ENCODE measurements around the gene TELO2. TPM values are rescaled to one million over a fixed set of nuclear protein-coding genes. Genes with fewer than 3 reads are reported as not detected.
A peak's percentile ranks its signal among the peaks of the same experiment; 100 is the strongest.

TELO2 gene
- total and polyA plus RNA-seq, 5 donors: 21.2 to 29.2 (median 23.3) TPM

DNA sequence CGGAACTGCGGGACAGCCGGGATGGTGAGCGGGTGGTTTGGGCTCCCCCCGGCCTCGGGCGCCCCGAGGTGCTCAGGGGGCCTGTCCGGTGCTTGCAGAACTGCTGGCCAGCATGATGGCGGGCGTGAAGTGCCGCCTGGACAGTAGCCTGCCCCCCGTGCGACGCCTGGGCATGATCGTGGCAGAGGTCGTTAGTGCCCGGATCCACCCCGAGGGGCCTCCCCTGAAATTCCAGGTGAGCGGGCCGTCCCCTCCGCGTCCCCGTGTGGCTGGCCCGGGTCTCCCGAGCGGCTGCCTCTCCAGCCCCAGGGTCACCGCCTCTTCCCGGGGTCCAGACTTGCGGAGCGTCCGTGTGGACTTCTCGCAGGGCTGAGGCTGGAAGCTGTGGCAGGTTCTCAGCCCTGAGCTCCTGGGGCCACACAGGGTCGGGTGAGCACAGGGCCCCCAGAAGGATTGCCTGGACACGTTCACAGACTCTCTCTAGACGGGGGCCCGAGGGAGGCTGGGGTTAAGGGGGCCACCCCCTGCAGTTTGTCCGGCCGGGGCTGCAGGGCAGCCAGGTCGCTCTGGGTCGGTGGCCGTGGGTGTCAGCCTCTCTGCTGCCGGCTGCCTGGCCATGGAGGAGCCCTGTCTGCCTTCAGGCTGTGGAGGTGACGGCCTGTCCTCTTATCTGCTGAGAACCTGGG lies 7.4 kb downstream of the TELO2 start:
- WGBS: 93% methylated on average over 44 of the region's 44 CpGs
- H3K4me3 ChIP-seq (ENCODE audit: low read length): no peak overlapping the region
- H3K27me3 ChIP-seq (ENCODE audit: control insufficient read depth, insufficient read depth): no peaks in the 10 kb centered on the region
- ATAC-seq: no peak
- intact Hi-C loops (cut with DNase I): no loop called here
- H3K9me3 ChIP-seq (ENCODE audit: control insufficient read depth, low read length): no peaks in the 10 kb centered on the region
- H3K27ac ChIP-seq (ENCODE audit: low read length): no peak overlapping the region
- DNase-seq: peak in 2 of 3 donors; percentile 41 to 48
- no peaks in the 10 kb centered on the region for H3K4me1 ChIP-seq (ENCODE audit: control insufficient read depth, insufficient read depth, low read length)

DNA sequence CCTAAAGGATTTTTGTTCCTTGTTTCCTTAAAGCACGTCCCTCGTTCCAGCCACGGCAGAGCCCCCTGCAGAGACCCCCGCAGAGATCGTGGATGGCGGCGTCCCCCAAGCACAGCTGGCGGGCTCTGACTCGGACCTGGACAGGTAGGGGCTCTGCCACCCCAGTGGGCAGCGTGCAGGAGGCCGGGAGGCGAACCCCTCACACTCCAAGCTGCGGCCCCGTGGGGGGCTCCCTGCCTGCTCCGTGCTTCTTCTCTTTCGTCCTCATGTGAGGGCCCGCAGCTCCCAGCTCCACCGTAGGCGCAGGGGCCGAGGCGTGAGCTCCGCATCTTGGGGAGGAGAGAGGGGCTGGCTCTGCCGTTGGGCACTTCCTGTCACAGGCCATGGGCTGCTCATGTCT lies 8.5 kb downstream of the TELO2 start:
- H3K4me3 ChIP-seq (ENCODE audit: low read length): no peak overlapping the region
- intact Hi-C loops (cut with DNase I): no loop called here
- H3K27me3 ChIP-seq (ENCODE audit: control insufficient read depth, insufficient read depth): no peaks in the 10 kb centered on the region
- ATAC-seq (no peak), DNase-seq (peak in 1 of 3 donors; percentile 53)
- WGBS: 95% methylated on average over 23 of the region's 23 CpGs
- H3K4me1 ChIP-seq (ENCODE audit: control insufficient read depth, insufficient read depth, low read length): no peaks in the 10 kb centered on the region
- no peaks in the 10 kb centered on the region for H3K9me3 ChIP-seq (ENCODE audit: control insufficient read depth, low read length)
- no peak overlapping the region for H3K27ac ChIP-seq (ENCODE audit: low read length)

DNA sequence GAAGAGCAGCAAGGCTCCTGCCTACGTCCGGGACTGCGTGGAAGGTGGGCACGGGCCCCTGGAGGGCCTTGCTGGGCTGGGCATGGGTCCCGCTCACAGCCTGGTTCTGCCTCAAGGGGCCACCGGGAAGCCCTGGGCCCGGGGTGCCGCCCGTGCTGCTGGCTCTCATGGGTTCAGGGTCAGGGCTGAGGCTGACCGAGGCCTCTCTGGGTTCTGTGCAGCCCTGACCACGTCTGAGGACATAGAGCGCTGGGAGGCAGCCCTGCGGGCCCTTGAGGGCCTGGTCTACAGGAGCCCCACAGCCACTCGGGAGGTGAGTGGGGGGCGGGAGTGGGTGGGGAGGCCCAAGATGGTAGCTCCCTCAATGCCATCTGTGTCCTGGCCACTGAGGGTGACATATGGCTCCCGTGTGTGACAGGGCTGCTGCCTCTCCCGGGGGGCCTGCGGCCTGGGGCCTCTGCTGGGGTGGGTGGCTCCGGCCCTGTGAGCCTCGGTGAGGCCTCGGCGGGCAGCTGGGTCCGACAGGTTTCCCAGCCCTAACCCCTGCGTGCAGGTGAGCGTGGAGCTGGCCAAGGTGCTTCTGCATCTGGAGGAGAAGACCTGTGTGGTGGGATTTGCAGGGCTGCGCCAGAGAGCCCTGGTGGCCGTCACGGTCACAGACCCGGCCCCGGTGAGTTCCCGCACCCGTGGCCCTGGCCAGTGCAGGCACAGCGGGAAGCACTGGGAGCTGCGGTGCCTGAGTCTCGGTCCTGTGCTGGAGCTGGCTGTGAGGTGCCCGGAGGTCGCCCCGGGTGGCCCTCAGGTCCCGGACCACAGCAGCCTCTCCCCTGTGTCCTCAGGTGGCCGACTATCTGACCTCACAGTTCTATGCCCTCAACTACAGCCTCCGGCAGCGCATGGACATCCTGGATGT lies 9.2 kb downstream of the TELO2 start:
- intact Hi-C loops (cut with DNase I): no loop called here
- no peaks in the 10 kb centered on the region for H3K4me1 ChIP-seq (ENCODE audit: control insufficient read depth, insufficient read depth, low read length)
- peak in 2 of 3 donors; percentile 42 to 49 for DNase-seq
- H3K27me3 ChIP-seq (ENCODE audit: control insufficient read depth, insufficient read depth): no peaks in the 10 kb centered on the region
- ATAC-seq: no peak
- 95% methylated on average over 42 of the region's 42 CpGs for WGBS
- no peak overlapping the region for H3K4me3 ChIP-seq (ENCODE audit: low read length)
- H3K27ac ChIP-seq (ENCODE audit: low read length): no peak overlapping the region
- H3K9me3 ChIP-seq (ENCODE audit: control insufficient read depth, low read length): no peaks in the 10 kb centered on the region

DNA sequence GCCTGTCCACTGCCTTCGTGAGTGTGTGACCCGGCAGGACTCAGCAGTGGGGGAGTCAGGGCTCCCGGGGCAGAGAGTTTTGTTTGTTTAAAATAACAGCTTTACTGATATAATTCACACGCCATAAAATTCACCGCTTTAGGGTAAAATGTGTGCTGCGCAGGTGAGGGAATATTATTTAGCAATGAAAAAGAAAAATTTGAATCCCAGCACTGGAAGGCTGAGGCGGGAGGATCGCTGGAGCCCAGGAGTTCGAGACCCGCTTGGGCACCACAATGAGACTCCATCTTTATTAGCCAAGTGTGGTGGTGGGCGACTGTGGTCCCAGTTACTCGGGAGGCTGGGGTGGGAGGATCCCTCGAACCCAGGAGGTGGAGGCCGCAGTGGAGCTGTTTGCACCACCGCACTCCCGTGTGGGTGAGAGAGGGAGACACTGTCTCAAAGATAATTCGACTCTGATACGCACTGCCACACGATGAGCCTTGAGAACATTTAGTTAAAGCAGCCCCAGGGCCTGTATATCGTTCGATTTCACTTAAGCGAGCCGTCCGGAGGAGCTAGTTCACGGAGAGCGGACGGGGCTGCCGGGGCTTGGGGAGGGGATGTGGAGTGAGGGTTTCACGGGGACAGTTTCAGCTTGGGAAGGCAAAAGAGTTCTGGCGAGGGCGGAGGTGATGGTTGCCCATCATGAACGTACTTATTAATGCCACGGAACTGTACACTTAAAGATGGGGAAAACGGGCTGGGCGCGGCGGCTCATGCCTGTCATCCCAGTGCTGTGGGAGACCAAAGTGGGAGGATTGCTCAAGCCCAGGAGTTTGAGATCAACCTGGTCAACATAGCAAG lies 10.2 kb downstream of the TELO2 start:
- intact Hi-C loops (cut with DNase I): no loop called here
- no peaks in the 10 kb centered on the region for H3K27me3 ChIP-seq (ENCODE audit: control insufficient read depth, insufficient read depth)

DNA sequence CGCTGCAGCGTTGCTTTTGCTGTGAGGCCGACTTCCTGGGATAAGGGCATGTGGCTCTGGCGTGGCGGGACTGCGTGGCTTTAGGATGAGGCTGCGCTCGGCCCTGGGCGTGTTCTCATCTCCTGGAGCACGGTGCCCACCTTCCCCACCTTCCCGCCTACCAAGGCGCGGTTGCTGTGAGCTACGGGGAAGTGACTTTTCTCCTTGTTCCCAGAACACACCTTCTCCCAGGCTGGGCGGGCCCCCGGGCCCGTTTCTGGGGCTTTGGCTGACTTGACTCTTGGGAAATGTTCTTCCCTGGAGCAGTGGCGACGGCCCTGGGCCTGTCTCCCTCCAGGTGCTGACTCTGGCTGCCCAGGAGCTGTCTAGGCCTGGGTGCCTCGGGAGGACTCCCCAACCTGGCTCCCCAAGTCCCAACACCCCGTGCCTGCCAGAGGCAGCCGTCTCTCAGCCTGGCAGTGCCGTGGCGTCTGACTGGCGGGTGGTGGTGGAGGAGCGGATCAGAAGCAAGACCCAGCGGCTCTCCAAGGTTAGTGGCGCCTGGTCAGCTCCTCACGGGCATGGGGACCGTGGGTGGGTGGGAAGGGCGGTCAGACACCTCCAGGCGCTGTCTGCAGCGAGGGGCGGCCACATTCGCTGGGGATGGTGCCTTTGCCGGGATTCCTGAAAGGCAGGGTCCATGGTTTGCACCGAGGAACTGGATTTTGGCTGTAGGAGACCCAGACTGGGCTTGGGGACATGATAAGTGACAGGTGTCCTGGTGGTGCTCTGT lies 12.1 kb downstream of the TELO2 start:
- ATAC-seq (no peak), DNase-seq (peak in 2 of 3 donors; percentile 33 to 56)
- no peak overlapping the region for H3K4me3 ChIP-seq (ENCODE audit: low read length)
- intact Hi-C loops (cut with DNase I): no loop called here
- H3K27me3 ChIP-seq (ENCODE audit: control insufficient read depth, insufficient read depth): no peaks in the 10 kb centered on the region
- 95% methylated on average over 37 of the region's 37 CpGs for WGBS
- H3K9me3 ChIP-seq (ENCODE audit: control insufficient read depth, low read length): no peaks in the 10 kb centered on the region
- H3K4me1 ChIP-seq (ENCODE audit: control insufficient read depth, insufficient read depth, low read length): peaks cover 4% of the 10 kb centered on the region
- H3K27ac ChIP-seq (ENCODE audit: low read length): no peak overlapping the region

More for the DNA sequence above, 10.2 kb downstream of the TELO2 start:
- ATAC-seq: no peak
- DNase-seq: no peak
- no peak overlapping the region for H3K27ac ChIP-seq (ENCODE audit: low read length)
- H3K9me3 ChIP-seq (ENCODE audit: control insufficient read depth, low read length): no peaks in the 10 kb centered on the region
- no peaks in the 10 kb centered on the region for H3K4me1 ChIP-seq (ENCODE audit: control insufficient read depth, insufficient read depth, low read length)
- no peak overlapping the region for H3K4me3 ChIP-seq (ENCODE audit: low read length)
- WGBS: 95% methylated on average over 37 of the region's 37 CpGs

DNA sequence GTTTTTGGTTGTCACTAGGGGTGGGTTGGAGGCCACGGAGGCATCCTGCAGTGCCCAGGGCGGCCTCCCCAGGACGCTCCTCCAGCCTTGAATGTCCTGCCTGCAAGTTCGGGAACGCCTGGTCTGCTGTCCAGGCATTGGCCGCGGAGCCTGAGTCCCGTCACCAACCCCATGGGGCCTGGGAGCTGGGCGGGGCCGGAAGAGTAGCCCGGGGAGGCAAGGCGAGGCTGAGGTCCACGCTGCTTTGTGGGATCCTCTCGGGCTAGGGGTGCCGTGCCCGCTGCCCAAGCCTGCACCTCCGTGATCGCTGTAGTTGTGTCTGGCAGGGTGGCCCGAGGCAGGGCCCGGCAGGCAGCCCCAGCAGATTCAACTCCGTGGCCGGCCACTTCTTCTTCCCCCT lies 12.8 kb downstream of the TELO2 start:
- no peak overlapping the region for H3K27ac ChIP-seq (ENCODE audit: low read length)
- ATAC-seq (no peak), DNase-seq (peak in 1 of 3 donors; percentile 55)
- peaks cover 4% of the 10 kb centered on the region for H3K4me1 ChIP-seq (ENCODE audit: control insufficient read depth, insufficient read depth, low read length)
- H3K9me3 ChIP-seq (ENCODE audit: control insufficient read depth, low read length): no peaks in the 10 kb centered on the region
- intact Hi-C loops (cut with DNase I): no loop called here
- H3K4me3 ChIP-seq (ENCODE audit: low read length): no peak overlapping the region
- 91% methylated on average over 22 of the region's 22 CpGs for WGBS
- H3K27me3 ChIP-seq (ENCODE audit: control insufficient read depth, insufficient read depth): no peaks in the 10 kb centered on the region

DNA sequence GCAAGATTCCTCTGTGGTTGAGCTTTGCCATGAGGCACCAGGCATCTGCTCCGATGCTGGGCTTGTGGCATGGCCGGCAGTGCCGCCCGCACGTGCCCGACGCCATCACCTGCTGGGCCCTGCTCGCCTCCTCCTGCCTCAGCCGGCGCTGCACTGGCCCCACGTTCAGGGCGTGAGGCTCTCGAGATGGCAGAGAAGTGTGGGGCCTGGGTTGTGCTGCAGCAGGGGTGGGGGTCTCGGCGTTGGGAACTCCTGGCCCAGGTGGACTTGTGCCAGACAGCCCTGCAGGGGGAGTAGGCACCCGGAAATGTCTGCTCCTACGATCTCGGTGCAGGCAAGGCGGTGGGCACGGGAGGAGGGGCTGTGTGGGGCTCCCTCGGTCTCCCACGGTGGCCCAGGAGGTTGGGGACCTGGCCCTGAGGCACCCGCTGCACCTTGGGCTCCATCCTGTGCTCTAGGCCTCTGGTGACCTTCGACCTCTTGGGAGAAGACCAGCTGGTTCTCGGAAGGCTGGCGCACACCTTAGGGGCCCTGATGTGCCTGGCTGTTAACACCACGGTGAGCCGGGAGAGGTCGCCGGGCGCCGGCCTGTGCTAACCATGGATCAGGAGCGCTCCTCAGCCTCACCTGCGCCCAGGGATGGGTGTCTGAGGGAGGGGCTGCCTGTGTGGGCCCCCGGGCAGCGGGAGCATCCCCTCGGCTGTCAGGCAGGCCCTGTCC lies 13.5 kb downstream of the TELO2 start:
- intact Hi-C loops (cut with DNase I): no loop called here
- peak in 1 of 3 donors; percentile 53 for DNase-seq
- no peak overlapping the region for H3K27ac ChIP-seq (ENCODE audit: low read length)

DNA sequence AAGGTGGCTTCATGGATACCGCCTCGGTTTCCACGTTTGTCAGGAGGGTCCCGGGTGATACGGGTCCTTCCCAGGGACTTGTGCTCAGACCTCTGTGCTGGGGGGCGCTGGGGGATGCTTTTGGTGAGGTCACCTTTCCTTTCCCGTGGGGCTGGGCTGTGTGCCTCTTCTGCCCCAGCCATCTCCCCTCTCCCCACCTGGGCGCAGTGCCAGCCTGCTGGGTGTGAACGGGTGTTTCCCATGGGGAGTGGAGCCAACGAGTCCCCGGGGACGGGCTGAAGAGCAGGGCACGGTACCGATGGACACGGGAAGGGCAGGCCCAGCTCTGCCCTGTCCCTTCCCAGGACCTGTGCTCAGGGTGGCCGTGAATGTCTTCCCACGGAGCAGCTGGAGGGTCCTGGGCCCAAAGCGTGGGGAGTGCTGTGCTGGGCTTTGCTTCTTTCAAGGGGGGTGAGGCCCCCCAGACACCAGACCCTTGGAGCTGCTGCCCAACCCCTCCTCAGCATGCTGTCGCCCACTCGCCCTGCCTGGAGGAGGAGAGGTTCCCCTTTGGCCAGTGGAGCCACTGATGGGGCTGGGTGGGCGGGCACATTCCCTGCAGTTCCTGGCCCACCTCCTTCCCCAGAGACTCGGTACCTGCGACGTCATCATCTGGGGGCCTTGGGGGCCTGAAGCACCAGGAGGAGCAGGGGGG lies 15.5 kb downstream of the TELO2 start:
- H3K27ac ChIP-seq (ENCODE audit: low read length): no peak overlapping the region
- peak in 2 of 3 donors; percentile 67 to 75 for DNase-seq
- intact Hi-C loops (cut with DNase I): no loop called here

More for the DNA sequence above, 13.5 kb downstream of the TELO2 start:
- Histone ChIP-seq H3K27me3 (ENCODE audit: control insufficient read depth, insufficient read depth) (no peaks in the 10 kb centered on the region), H3K4me3 (ENCODE audit: low read length) (no peak overlapping the region), H3K4me1 (ENCODE audit: control insufficient read depth, insufficient read depth, low read length) (peaks cover 4% of the 10 kb centered on the region), H3K9me3 (ENCODE audit: control insufficient read depth, low read length) (no peaks in the 10 kb centered on the region)
- WGBS: 90% methylated on average over 37 of the region's 37 CpGs
- no peak for ATAC-seq

DNA sequence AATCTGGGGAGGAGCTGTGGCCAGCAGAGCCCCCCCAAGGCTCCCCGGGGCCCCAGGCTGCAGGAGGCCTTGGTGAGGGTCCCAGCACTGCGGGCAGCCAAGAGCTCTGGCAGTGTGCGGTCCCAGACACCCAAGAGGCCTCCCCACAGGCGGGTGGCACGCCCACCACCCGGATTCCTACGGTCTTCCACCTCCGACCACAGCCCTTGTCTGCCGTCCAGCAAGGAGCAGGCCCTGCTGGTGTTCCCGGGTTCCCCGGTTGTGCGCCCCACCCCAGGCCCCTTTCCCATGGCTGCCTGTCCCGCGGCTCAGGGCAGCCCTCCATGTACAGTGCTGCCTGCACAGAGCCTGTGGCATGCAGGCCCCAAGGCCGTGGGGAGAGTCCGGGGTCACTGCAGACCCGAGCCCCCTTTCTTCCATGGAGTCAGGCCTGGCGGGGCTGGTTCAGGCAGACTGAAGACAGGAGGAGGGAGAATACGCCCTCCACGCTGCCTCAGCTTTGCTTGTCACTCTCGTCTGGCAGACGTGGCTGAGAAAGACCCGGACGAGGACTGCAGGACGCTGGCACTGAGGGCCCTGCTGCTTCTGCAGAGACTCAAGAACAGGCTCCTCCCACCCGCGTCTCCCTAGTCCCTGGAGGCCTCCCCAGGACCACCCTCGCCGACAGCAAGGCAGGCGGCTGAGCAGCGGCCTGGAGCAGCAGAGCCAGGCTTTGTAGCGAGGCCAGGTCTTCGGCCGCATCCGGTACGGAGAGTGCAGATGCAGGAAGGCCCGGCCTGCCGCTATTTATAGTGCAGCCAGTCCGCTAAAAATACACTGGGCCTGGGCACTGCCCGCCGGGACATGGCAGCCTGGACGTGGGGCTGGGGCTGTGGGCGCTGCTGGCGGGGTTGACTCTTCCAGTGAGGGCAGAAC lies 16.4 kb downstream of the TELO2 start:
- H3K27me3 ChIP-seq (ENCODE audit: control insufficient read depth, insufficient read depth): no peaks in the 10 kb centered on the region
- intact Hi-C loops (cut with DNase I): no loop called here

More for the DNA sequence above, 15.5 kb downstream of the TELO2 start:
- no peak overlapping the region for H3K4me3 ChIP-seq (ENCODE audit: low read length)
- ATAC-seq: no peak
- H3K4me1 ChIP-seq (ENCODE audit: control insufficient read depth, insufficient read depth, low read length): peaks cover 4% of the 10 kb centered on the region
- 67% methylated on average over 24 of the region's 24 CpGs for WGBS
- H3K27me3 ChIP-seq (ENCODE audit: control insufficient read depth, insufficient read depth): no peaks in the 10 kb centered on the region
- H3K9me3 ChIP-seq (ENCODE audit: control insufficient read depth, low read length): no peaks in the 10 kb centered on the region

More for the DNA sequence above, 16.4 kb downstream of the TELO2 start:
- Histone ChIP-seq H3K9me3 (ENCODE audit: control insufficient read depth, low read length) (no peaks in the 10 kb centered on the region), H3K4me1 (ENCODE audit: control insufficient read depth, insufficient read depth, low read length) (peaks cover 4% of the 10 kb centered on the region), H3K4me3 (ENCODE audit: low read length) (no peak overlapping the region), H3K27ac (ENCODE audit: low read length) (peak overlapping the region; percentile 71)
- WGBS: 59% methylated on average over 44 of the region's 44 CpGs
- ATAC-seq (peak; percentile 59 to 73), DNase-seq (peak; percentile 55 to 87 (median 80))

Measured in right cardiac atrium (tissue), 5 donors.